BJ (cell line): Measurements from ENCODE around the gene KLF16. TPM values are rescaled to one million over a fixed set of nuclear protein-coding genes. Genes with fewer than 3 reads are reported as not detected.

Experiments used
- CTCF ChIA-PET: fragments of 350-600 bp; formaldehyde crosslinking; extraction: SDS; loops from one replicate; lab custom pipeline; 2021; ENCODE audit warnings: antibody characterized with exemption, inconsistent platforms; lab: Yijun Ruan, JAX
- POLR2A ChIA-PET: fragments of 300-600 bp; sonication (Branson Sonifier 250); formaldehyde crosslinking; extraction: SDS; loops from one replicate; lab custom pipeline; 2021; ENCODE audit warnings: antibody characterized with exemption; lab: Charles Lee
- DNase-seq: peaks from one replicate; pipeline ENCODE4 v3.0.0-alpha.2; 2011; ENCODE audit warnings: low read depth
- H3K27me3 ChIP-seq: 2 replicates; pipeline ENCODE4 v1.6.0; 2011; ENCODE audit warnings: low read length; ENCODE audit not compliant: control insufficient read depth, insufficient read depth
- H3K36me3 ChIP-seq: 2 replicates; pipeline ENCODE4 v1.5.1; 2011; ENCODE audit warnings: low read length; ENCODE audit not compliant: control insufficient read depth, insufficient read depth
- H3K4me3 ChIP-seq: 2 replicates; pipeline ENCODE4 v1.5.1; 2011; ENCODE audit warnings: low read depth, mild to moderate bottlenecking, control low read depth, low read length
- CTCF ChIP-seq: IDR thresholded peaks from 2 replicates; pipeline ENCODE4 v1.5.1; 2011; ENCODE audit warnings: low read depth, mild to moderate bottlenecking, control low read depth, inconsistent platforms, low read length, moderate library complexity; ENCODE audit not compliant: insufficient read depth
- polyA minus RNA-seq: library from RNA; depleted of rRNA, polyadenylated mRNA; stranded (reverse); fragments of >200 nt; gene quantifications from 2 replicates; pipeline ENCODE4 v1.2.3, GENCODE V29; 2011; rRNA and poly(A)+ RNA removed
- polyA plus RNA-seq: library from polyadenylated mRNA; depleted of rRNA; stranded (reverse); fragments of >200 nt; gene quantifications from 2 replicates; pipeline ENCODE4 v1.2.3, GENCODE V29; 2011; rRNA removed

Gene KLF16
- polyA plus RNA-seq: 3.7 and 5.7 TPM in 2 replicates
- polyA minus RNA-seq: 2.3 and 3.2 TPM in 2 replicates

- Histone ChIP-seq H3K36me3 (no peaks in the 10 kb centered on the region; the same call in 1 of the 2 replicates), H3K27me3 (no peaks in the 10 kb centered on the region), H3K4me3 (peak within 1 kb of the TSS; percentile 91)
- TF ChIP-seq CTCF: no peak
- no peak for DNase-seq
- ChIA-PET POLR2A (no interaction called here), CTCF (no interaction called here)
Measured at GRCh38 chr19:1863328-1863637, at the start of gene KLF16. TSS of gene KLF16 (minus strand) at chr19:1863579. CDS start at chr19:1863497, 82 bp downstream.

GRCh38 chr19:1912760-1913505 is 49.6 kb upstream of the KLF16 start:
- DNase-seq: no peak
- no peaks in the 10 kb centered on the region for H3K27me3 ChIP-seq
- H3K4me3 ChIP-seq: no peak overlapping the region
- ChIA-PET POLR2A (no interaction called here), CTCF (no interaction called here)
- TF ChIP-seq CTCF: no peak
- peaks cover 19% of the 10 kb centered on the region for H3K36me3 ChIP-seq

- no peak for TF ChIP-seq CTCF
- H3K27me3 ChIP-seq: no peaks in the 10 kb centered on the region
- H3K4me3 ChIP-seq: no peak overlapping the region
- DNase-seq: no peak
- ChIA-PET CTCF (no interaction called here), POLR2A (no interaction called here)
- H3K36me3 ChIP-seq: peaks cover 16% of the 10 kb centered on the region
Measured at GRCh38 chr19:1911995-1912394, 48.6 kb upstream of the KLF16 start.

GRCh38 chr19:1911098-1911497 is 47.7 kb upstream of the KLF16 start:
- CTCF ChIA-PET: no interaction called here
- TF ChIP-seq CTCF: no peak
- Histone ChIP-seq H3K36me3 (peaks cover 16% of the 10 kb centered on the region), H3K4me3 (no peak overlapping the region), H3K27me3 (no peaks in the 10 kb centered on the region)
- POLR2A ChIA-PET: no interaction called here
- no peak for DNase-seq

GRCh38 chr19:1910177-1910576 is 46.8 kb upstream of the KLF16 start:
- TF ChIP-seq CTCF: no peak
- Histone ChIP-seq H3K4me3 (no peak overlapping the region), H3K27me3 (no peaks in the 10 kb centered on the region), H3K36me3 (peaks cover 16% of the 10 kb centered on the region)
- POLR2A ChIA-PET: no interaction called here
- no peak for DNase-seq
- CTCF ChIA-PET: no interaction called here
